ENCODE measurements around the gene ATXN2L.
"Not testable (repeated sequence)": the region's sequence is repeated elsewhere in the genome, so short reads cannot be mapped to it uniquely, and the experiment has no call there.

DNA sequence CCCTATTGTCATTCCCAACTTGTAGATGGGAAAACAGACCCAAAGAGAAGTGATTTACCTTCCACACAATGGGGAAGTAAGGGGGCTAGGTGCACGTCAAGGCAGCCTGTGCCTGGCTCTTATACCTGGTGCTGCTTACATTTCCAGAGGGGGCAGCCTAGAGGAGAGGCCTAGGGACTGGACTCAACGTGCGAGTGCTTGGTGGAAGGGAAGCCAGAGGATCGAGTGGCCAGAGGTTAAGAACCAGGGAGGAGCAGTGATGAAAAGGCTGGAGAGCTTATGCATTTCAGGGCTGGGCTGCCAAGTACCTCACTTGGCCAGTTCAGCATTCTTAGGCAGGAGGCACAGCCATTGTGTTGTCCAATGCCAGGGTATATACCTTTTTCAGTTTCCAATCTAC, 40.4 kb upstream of the ATXN2L start:
- TF ChIP-seq, protein P1, sequence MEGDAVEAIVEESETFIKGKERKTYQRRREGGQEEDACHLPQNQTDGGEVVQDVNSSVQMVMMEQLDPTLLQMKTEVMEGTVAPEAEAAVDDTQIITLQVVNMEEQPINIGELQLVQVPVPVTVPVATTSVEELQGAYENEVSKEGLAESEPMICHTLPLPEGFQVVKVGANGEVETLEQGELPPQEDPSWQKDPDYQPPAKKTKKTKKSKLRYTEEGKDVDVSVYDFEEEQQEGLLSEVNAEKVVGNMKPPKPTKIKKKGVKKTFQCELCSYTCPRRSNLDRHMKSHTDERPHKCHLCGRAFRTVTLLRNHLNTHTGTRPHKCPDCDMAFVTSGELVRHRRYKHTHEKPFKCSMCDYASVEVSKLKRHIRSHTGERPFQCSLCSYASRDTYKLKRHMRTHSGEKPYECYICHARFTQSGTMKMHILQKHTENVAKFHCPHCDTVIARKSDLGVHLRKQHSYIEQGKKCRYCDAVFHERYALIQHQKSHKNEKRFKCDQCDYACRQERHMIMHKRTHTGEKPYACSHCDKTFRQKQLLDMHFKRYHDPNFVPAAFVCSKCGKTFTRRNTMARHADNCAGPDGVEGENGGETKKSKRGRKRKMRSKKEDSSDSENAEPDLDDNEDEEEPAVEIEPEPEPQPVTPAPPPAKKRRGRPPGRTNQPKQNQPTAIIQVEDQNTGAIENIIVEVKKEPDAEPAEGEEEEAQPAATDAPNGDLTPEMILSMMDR (IDR thresholded peaks at IDR 0.05): not testable (repeated sequence)
- not testable (repeated sequence) for TF ChIP-seq POLR2A (IDR thresholded peaks at IDR 0.05)
